H1 (cell line): ENCODE results near the gene LRTM1. TPM values are rescaled to one million over a fixed set of nuclear protein-coding genes. Genes with fewer than 3 reads are reported as not detected.

Experiments
- CTCF ChIA-PET: fragments of 300-600 bp; sonication (Branson Sonifier 250); formaldehyde crosslinking; loops from one replicate; lab custom pipeline; 2021; ENCODE audit not compliant: partially characterized antibody; lab: Charles Lee
- POLR2A ChIA-PET: fragments of 300-600 bp; sonication (Branson Sonifier 250); formaldehyde crosslinking; loops from one replicate; lab custom pipeline; 2021; ENCODE audit warnings: inconsistent platforms; ENCODE audit not compliant: partially characterized antibody; lab: Charles Lee
- DNase-seq, 2 experiments: peaks; one replicate each; pipeline versions ENCODE4 v3.0.0 to v3.0.0-alpha.2; 2010 to 2022; ENCODE audit warnings: low spot score in 2 of 2, low read depth in 1 of 2, mixed read lengths in 1 of 2
- FAIRE-seq: peaks from 2 replicates; lab custom pipeline; 2011; peaks lifted over from hg19 to GRCh38; lab: Jason Lieb, UNC
- H2AFZ ChIP-seq: 2 replicates; pipeline ENCODE4 v1.8.1; 2012; ENCODE audit warnings: low read length, inconsistent platforms
- H2AK5ac ChIP-seq: 2 replicates; pipeline ENCODE4 v1.6.1; 2013; ENCODE audit warnings: low read depth, low read length
- H2BK120ac ChIP-seq: replicated peaks from 2 replicates; pipeline ENCODE3; 2013; ENCODE audit warnings: low read depth, low read length, inconsistent platforms
- H2BK12ac ChIP-seq: 2 replicates; pipeline ENCODE4 v1.6.1; 2013; ENCODE audit warnings: low read depth, low read length
- H2BK15ac ChIP-seq: 2 replicates; pipeline ENCODE4 v1.6.1; 2013; ENCODE audit warnings: low read length
- H2BK20ac ChIP-seq: 2 replicates; pipeline ENCODE4 v1.6.1; 2013; ENCODE audit warnings: low read length
- H2BK5ac ChIP-seq: 2 replicates; pipeline ENCODE4 v1.6.1; 2013; ENCODE audit warnings: low read depth, low read length
- H3K14ac ChIP-seq: 2 replicates; pipeline ENCODE4 v1.6.1; 2013; ENCODE audit warnings: inconsistent platforms; ENCODE audit not compliant: insufficient read length
- H3K18ac ChIP-seq: 2 replicates; pipeline ENCODE4 v1.6.1; 2013; ENCODE audit warnings: low read length; ENCODE audit errors: extremely low read depth
- H3K23ac ChIP-seq: 2 replicates; pipeline ENCODE4 v1.6.1; 2013; ENCODE audit warnings: inconsistent platforms; ENCODE audit not compliant: insufficient read length
- H3K23me2 ChIP-seq: 2 replicates; pipeline ENCODE4 v1.6.1; 2013; ENCODE audit warnings: low read depth, low read length
- H3K27ac ChIP-seq: 2 replicates; pipeline ENCODE4 v1.6.1; 2011; ENCODE audit warnings: low read depth, low read length, inconsistent platforms
- H3K27me3 ChIP-seq, 4 experiments: replicated peaks in 1 of 4; 1 replicate in 1 of 4; 2 replicates in 3 of 4; pipeline versions ENCODE4 v1.6.1 to v1.8.1; 2011 to 2013; ENCODE audit warnings: low read length in 3 of 4, mild to moderate bottlenecking in 3 of 4, inconsistent platforms in 2 of 4, mixed read lengths in 2 of 4, moderate library complexity in 1 of 4; ENCODE audit not compliant: control insufficient read depth in 3 of 4, insufficient read depth in 3 of 4; ENCODE audit errors: extremely low read depth in 1 of 4
- H3K36me3 ChIP-seq, 4 experiments: 2 replicates each; pipeline versions ENCODE4 v1.6.1 to v1.8.1; 2011 to 2013; ENCODE audit warnings: mild to moderate bottlenecking in 4 of 4, low read length in 3 of 4, moderate library complexity in 2 of 4, control low read depth in 1 of 4, inconsistent platforms in 1 of 4; ENCODE audit not compliant: insufficient read depth in 4 of 4, control insufficient read depth in 2 of 4
- H3K4ac ChIP-seq: replicated peaks from 2 replicates; pipeline ENCODE3; 2013; ENCODE audit warnings: low read length, low read depth, mixed read lengths, inconsistent platforms; ENCODE audit not compliant: insufficient read length
- H3K4me1 ChIP-seq, 4 experiments: replicated peaks in 1 of 4; 1 replicate in 1 of 4; 2 replicates in 3 of 4; pipeline versions ENCODE4 v1.6.1 to v1.8.1; 2011 to 2013; ENCODE audit warnings: low read length in 3 of 4, inconsistent platforms in 2 of 4, mixed read lengths in 1 of 4; ENCODE audit not compliant: insufficient read depth in 4 of 4, control insufficient read depth in 3 of 4
- H3K4me2 ChIP-seq, 2 experiments: 2 replicates each; pipeline versions ENCODE4 v1.6.1 to v1.8.1; 2011 to 2013; ENCODE audit warnings: low read depth in 2 of 2, low read length in 2 of 2, control low read depth in 1 of 2, inconsistent platforms in 1 of 2, mild to moderate bottlenecking in 1 of 2; ENCODE audit not compliant: insufficient read depth in 1 of 2
- H3K4me3 ChIP-seq, 4 experiments: fragments of 200-600, 300-600 bp in 1 of 4; sonication (generic), shearing (Covaris generic), sonication (Bioruptor Twin) in 1 of 4; 2 replicates each; pipeline versions ENCODE4 v1.5.1 to v1.8.1; 2011 to 2016; ENCODE audit warnings: low read length in 4 of 4, low read depth in 3 of 4, control low read depth in 2 of 4, inconsistent platforms in 2 of 4, mild to moderate bottlenecking in 2 of 4, mixed read lengths in 1 of 4, moderate library complexity in 1 of 4; ENCODE audit not compliant: insufficient read depth in 2 of 4; ENCODE audit errors: extremely low read depth in 1 of 4
- H3K56ac ChIP-seq: replicated peaks from 2 replicates; pipeline ENCODE3; 2013; ENCODE audit warnings: low read depth, mild to moderate bottlenecking, mixed read lengths, low read length, inconsistent platforms; ENCODE audit not compliant: insufficient read length
- H3K79me1 ChIP-seq: 2 replicates; pipeline ENCODE4 v1.6.1; 2013; ENCODE audit warnings: low read depth, low read length, control low read depth
- H3K79me2 ChIP-seq, 2 experiments: 2 replicates each; pipeline versions ENCODE4 v1.6.1 to v1.8.1; 2012 to 2013; ENCODE audit warnings: low read length in 2 of 2, mild to moderate bottlenecking in 2 of 2, inconsistent platforms in 1 of 2; ENCODE audit not compliant: insufficient read depth in 2 of 2, control insufficient read depth in 1 of 2
- H3K9ac ChIP-seq, 4 experiments: replicated peaks in 1 of 4; 1 replicate in 1 of 4; 2 replicates in 3 of 4; pipeline versions ENCODE4 v1.6.1 to v1.8.1; 2011 to 2013; ENCODE audit warnings: low read depth in 3 of 4, low read length in 3 of 4, control low read depth in 2 of 4, mild to moderate bottlenecking in 2 of 4, moderate library complexity in 2 of 4, inconsistent platforms in 1 of 4; ENCODE audit errors: extremely low read depth in 1 of 4
- H3K9me3 ChIP-seq, 2 experiments: 2 replicates each; pipeline versions ENCODE4 v1.6.1 to v1.8.1; 2012 to 2013; ENCODE audit warnings: mild to moderate bottlenecking in 2 of 2, moderate library complexity in 2 of 2, control low read depth in 1 of 2, inconsistent platforms in 1 of 2, low read depth in 1 of 2, low read length in 1 of 2, mixed read lengths in 1 of 2; ENCODE audit not compliant: insufficient read depth in 2 of 2
- H4K20me1 ChIP-seq, 2 experiments: replicated peaks in 1 of 2; 2 replicates each; pipeline versions ENCODE3 to v1.8.1; 2011 to 2013; ENCODE audit warnings: inconsistent platforms in 2 of 2, low read length in 2 of 2, mild to moderate bottlenecking in 1 of 2; ENCODE audit not compliant: insufficient read depth in 2 of 2, control insufficient read depth in 1 of 2
- H4K5ac ChIP-seq: 2 replicates; pipeline ENCODE4 v1.6.1; 2013; ENCODE audit warnings: low read length, low read depth, mixed read lengths, inconsistent platforms; ENCODE audit not compliant: insufficient read length
- H4K8ac ChIP-seq: 2 replicates; pipeline ENCODE4 v1.8.0; 2013; ENCODE audit warnings: mild to moderate bottlenecking, moderate library complexity, low read length, inconsistent platforms; ENCODE audit not compliant: insufficient read depth; ENCODE audit errors: extremely low read depth
- H4K91ac ChIP-seq: replicated peaks from 2 replicates; pipeline ENCODE3; 2013; ENCODE audit warnings: low read length, mixed read lengths, inconsistent platforms; ENCODE audit not compliant: insufficient read length
- CHD1 ChIP-seq: IDR thresholded peaks from 2 replicates; pipeline ENCODE4 v1.6.1; 2012; ENCODE audit warnings: low read depth, low read length, improper control_type of control experiment
- GTF2F1 ChIP-seq: IDR thresholded peaks from 2 replicates; pipeline ENCODE4 v1.6.1; 2012; ENCODE audit warnings: low read depth, low read length, improper control_type of control experiment, borderline replicate concordance
- PHF8 ChIP-seq: fragments of 200-600 bp; sonication (generic); conservative IDR thresholded peaks from 2 replicates; pipeline ENCODE4 v1.7.1; 2012; ENCODE audit warnings: low read depth, mild to moderate bottlenecking, inconsistent platforms, low read length, moderate library complexity
- POLR2AphosphoS5 ChIP-seq: IDR thresholded peaks from 2 replicates; pipeline ENCODE4 v1.6.1; 2011; ENCODE audit warnings: low read depth, low read length
- RAD21 ChIP-seq, 2 experiments: IDR thresholded peaks in 1 of 2; conservative IDR thresholded peaks in 1 of 2; 2 replicates each; pipeline ENCODE4 v1.6.1; 2011; ENCODE audit warnings: low read depth in 2 of 2, low read length in 2 of 2, improper control_type of control experiment in 1 of 2, inconsistent platforms in 1 of 2, mild to moderate bottlenecking in 1 of 2, moderate library complexity in 1 of 2
- RNF2 ChIP-seq: fragments of 200-900, 300-1000 bp; sonication (generic); IDR thresholded peaks from 2 replicates; pipeline ENCODE4 v1.7.1; 2016; ENCODE audit warnings: borderline replicate concordance, low read depth, mild to moderate bottlenecking, antibody characterized with exemption, low read length; ENCODE audit not compliant: poor library complexity, severe bottlenecking; ENCODE audit errors: missing control alignments
- RXRA ChIP-seq: IDR thresholded peaks from 2 replicates; pipeline ENCODE4 v1.6.1; 2011; ENCODE audit warnings: low read depth, mild to moderate bottlenecking, low read length, moderate library complexity; ENCODE audit not compliant: insufficient read depth
- SIRT6 ChIP-seq: IDR thresholded peaks from one replicate; pipeline ENCODE4 v1.7.1; 2012; ENCODE audit warnings: low read length, inconsistent platforms
- SP2 ChIP-seq: IDR thresholded peaks from 2 replicates; pipeline ENCODE4 v1.6.1; 2012; ENCODE audit warnings: mild to moderate bottlenecking, low read length, inconsistent platforms
- USF2 ChIP-seq: IDR thresholded peaks from 2 replicates; pipeline ENCODE4 v1.6.1; 2011; ENCODE audit warnings: low read length, improper control_type of control experiment
- YY1 ChIP-seq: IDR thresholded peaks from 2 replicates; pipeline ENCODE4 v1.6.1; 2011; ENCODE audit warnings: low read depth, mild to moderate bottlenecking, low read length
- WGBS, 2 experiments: shearing (Covaris generic) in 1 of 2; methylation state at CpG; one replicate each; pipeline versions ENCODE4 v1.1.6 to v1.1.7; 2013 to 2015; ENCODE audit warnings: low lambda C conversion rate in 2 of 2, mixed read lengths in 2 of 2, inconsistent platforms in 1 of 2, low coverage in 1 of 2, missing lambda C conversion rate in 1 of 2; ENCODE audit not compliant: insufficient replicate concordance in 2 of 2, insufficient coverage in 1 of 2, insufficient read length in 1 of 2; ENCODE audit errors: extremely low coverage in 1 of 2, missing lambda C conversion rate in 1 of 2; 5-methylcytosine and 5-hydroxymethylcytosine counted together
- polyA plus RNA-seq, 7 experiments: library from polyadenylated mRNA; depleted of rRNA in 3 of 7; stranded (reverse) in 5 of 7; unstranded in 2 of 7; fragments of >200 nt in 5 of 7; fragments of 200-250 nt in 2 of 7; gene quantifications; 1 replicate in 5 of 7; 2 replicates in 1 of 7; 4 replicates in 1 of 7; pipeline versions ENCODE4 v1.2.1 to v1.2.3, GENCODE V29; 2011 to 2013; ENCODE audit warnings: missing spikeins in 2 of 7, mixed read lengths in 2 of 7
- total RNA-seq: library from RNA; stranded (reverse); fragmentation: NEBNext Ultra II Directional; extraction: Animal tissue kit (Norgen Biotek cat#: 25700); gene quantifications from 2 replicates; pipeline ENCODE4 v1.2.1, GENCODE V29; 2021

Gene LRTM1
- total and polyA plus RNA-seq, 2 of the 8 experiments (the other 6 are each of a cell fraction or from before 2014, with no cell fraction given) = not detected

GRCh38 chr3:54941690-54942362 lies 14.0 kb upstream of the LRTM1 start:
- H3K36me3 ChIP-seq = no peaks in the 10 kb centered on the region
- H4K91ac ChIP-seq = no peak overlapping the region
- no peak overlapping the region for H3K18ac ChIP-seq
- no peak overlapping the region for H2BK12ac ChIP-seq
- FAIRE-seq (no peak), DNase-seq (no peak)
- TF ChIP-seq GTF2F1 = no peak
- TF ChIP-seq RAD21 (IDR thresholded peaks at IDR 0.05 in 1 of 2, conservative IDR thresholded peaks at IDR 0.05 in 1 of 2; ENCODE audit: low read depth in 2 of 2, low read length in 2 of 2) = no peak
- TF ChIP-seq RXRA = no peak
- TF ChIP-seq RNF2 = no peak
- TF ChIP-seq SP2 = no peak
- TF ChIP-seq PHF8 = no peak
- TF ChIP-seq YY1 = no peak
- no peak for TF ChIP-seq USF2
- TF ChIP-seq SIRT6 = no peak
- TF ChIP-seq CHD1 = no peak
- TF ChIP-seq POLR2AphosphoS5 = no peak
- no peak overlapping the region for H2BK20ac ChIP-seq
- no peak overlapping the region for H2BK120ac ChIP-seq
- no peak overlapping the region for H3K4me3 ChIP-seq
- no peak overlapping the region for H3K9ac ChIP-seq
- no peak overlapping the region for H3K4me2 ChIP-seq
- H3K23me2 ChIP-seq = no peaks in the 10 kb centered on the region
- H2AFZ ChIP-seq = no peak overlapping the region
- ChIA-PET CTCF (no interaction called here), POLR2A (no interaction called here)
- H4K8ac ChIP-seq = no peak overlapping the region
- no peak overlapping the region for H3K27ac ChIP-seq
- no peaks in the 10 kb centered on the region for H3K27me3 ChIP-seq
- H3K56ac ChIP-seq = no peak overlapping the region
- no peak overlapping the region for H2BK5ac ChIP-seq
- no peak overlapping the region for H2BK15ac ChIP-seq
- H4K20me1 ChIP-seq = no peaks in the 10 kb centered on the region
- H3K9me3 ChIP-seq = no peaks in the 10 kb centered on the region
- H3K79me1 ChIP-seq = no peaks in the 10 kb centered on the region
- no peak overlapping the region for H4K5ac ChIP-seq
- WGBS, 2 experiments = 91% methylated on average over 7 of the region's 7 CpGs; no CpG with 5 or more reads in 1 of the 2 experiments
- H2AK5ac ChIP-seq = no peak overlapping the region
- no peak overlapping the region for H3K4ac ChIP-seq
- H3K23ac ChIP-seq = no peak overlapping the region
- H3K4me1 ChIP-seq = no peaks in the 10 kb centered on the region; a peak in 1 of 7 replicates
- H3K79me2 ChIP-seq = no peaks in the 10 kb centered on the region
- H3K14ac ChIP-seq = no peak overlapping the region
